Measurements from ENCODE around the gene GRK1.

GRK1 gene

GRCh38 chr13:113729187-113730019 lies 62.4 kb downstream of the GRK1 start:
- DNase-seq (ENCODE audit: low read depth): no peak

- no peak for DNase-seq (ENCODE audit: low read depth)
Observed at GRCh38 chr13:113730258-113730691, 63.3 kb downstream of the GRK1 start.

- DNase-seq (ENCODE audit: low read depth): no peak
Observed at GRCh38 chr13:113730831-113731191, 63.8 kb downstream of the GRK1 start.

- DNase-seq (ENCODE audit: low read depth): no peak
Observed at GRCh38 chr13:113731192-113732175, 64.5 kb downstream of the GRK1 start.

GRCh38 chr13:113732176-113732960 lies 65.3 kb downstream of the GRK1 start:
- no peak for DNase-seq (ENCODE audit: low read depth)

GRCh38 chr13:113732961-113733950 lies 66.2 kb downstream of the GRK1 start:
- no peak for DNase-seq (ENCODE audit: low read depth)

GRCh38 chr13:113734099-113734825 lies 67.2 kb downstream of the GRK1 start:
- no peak for DNase-seq (ENCODE audit: low read depth)

- DNase-seq (ENCODE audit: low read depth): no peak
Observed at GRCh38 chr13:113734826-113735125, 67.8 kb downstream of the GRK1 start.

- no peak for DNase-seq (ENCODE audit: low read depth)
Observed at GRCh38 chr13:113735194-113735593, 68.2 kb downstream of the GRK1 start.

- DNase-seq (ENCODE audit: low read depth): no peak
Observed at GRCh38 chr13:113735750-113736149, 68.7 kb downstream of the GRK1 start.

GRCh38 chr13:113736258-113736731 lies 69.3 kb downstream of the GRK1 start:
- no peak for DNase-seq (ENCODE audit: low read depth)

- DNase-seq (ENCODE audit: low read depth): no peak
Observed at GRCh38 chr13:113737803-113738202, 70.8 kb downstream of the GRK1 start.

GRCh38 chr13:113739527-113740285 lies 72.7 kb downstream of the GRK1 start:
- no peak for DNase-seq (ENCODE audit: low read depth)

GRCh38 chr13:113740286-113740556 lies 73.2 kb downstream of the GRK1 start:
- no peak for DNase-seq (ENCODE audit: low read depth)

GRCh38 chr13:113740661-113741060 lies 73.6 kb downstream of the GRK1 start:
- DNase-seq (ENCODE audit: low read depth): no peak

- no peak for DNase-seq (ENCODE audit: low read depth)
Observed at GRCh38 chr13:113741191-113741668, 74.2 kb downstream of the GRK1 start.

GRCh38 chr13:113742000-113742441 lies 75.0 kb downstream of the GRK1 start:
- no peak for DNase-seq (ENCODE audit: low read depth)

- DNase-seq (ENCODE audit: low read depth): no peak
Observed at GRCh38 chr13:113742445-113743120, 75.6 kb downstream of the GRK1 start.

All from stromal cell of bone marrow (primary cell).